SJSA1 (cell line): ENCODE results near the gene NEO1. TPM values are rescaled to one million over a fixed set of nuclear protein-coding genes. Genes with fewer than 3 reads are reported as not detected.
A peak's percentile ranks its signal among the peaks of the same experiment; 100 is the strongest.

ENCODE experiments used
- DNase-seq, 2 experiments: peaks; one replicate each; pipeline ENCODE4 v3.0.0-alpha.2; 2015 to 2020; ENCODE audit warnings: low spot score in 2 of 2, low read depth in 1 of 2
- H3K27ac ChIP-seq: fragments of 250-450 bp; sonication (Bioruptor Pico); 2 replicates; pipeline ENCODE4 v1.5.1; 2020; ENCODE audit warnings: mild to moderate bottlenecking, moderate library complexity
- H3K27me3 ChIP-seq: fragments of 250-450 bp; sonication (Bioruptor Pico); replicated peaks from 2 replicates; pipeline ENCODE4 v1.5.1; 2020; ENCODE audit warnings: mild to moderate bottlenecking, moderate library complexity
- H3K36me3 ChIP-seq: fragments of 250-450 bp; sonication (Bioruptor Pico); 2 replicates; pipeline ENCODE4 v1.5.1; 2020; ENCODE audit warnings: mild to moderate bottlenecking
- H3K4me1 ChIP-seq: fragments of 250-450 bp; sonication (Bioruptor Pico); replicated peaks from 2 replicates; pipeline ENCODE4 v1.6.1; 2021; ENCODE audit warnings: mild to moderate bottlenecking
- H3K4me3 ChIP-seq: fragments of 250-450 bp; sonication (Bioruptor Pico); 2 replicates; pipeline ENCODE4 v1.5.1; 2020; ENCODE audit warnings: mild to moderate bottlenecking
- H3K9me3 ChIP-seq: fragments of 250-450 bp; sonication (Bioruptor Pico); replicated peaks from 2 replicates; pipeline ENCODE4 v1.5.1; 2020; ENCODE audit warnings: mild to moderate bottlenecking
- total RNA-seq: library from RNA; depleted of rRNA; stranded (reverse); fragments of >200 nt; shearing (Covaris generic); gene quantifications from 2 replicates; pipeline ENCODE4 v1.2.3, GENCODE V29; 2014

Gene NEO1
- total RNA-seq, 1 experiment from 2014 or later: 28.3 TPM

- Histone ChIP-seq H3K27ac (no peak overlapping the region), H3K9me3 (no peaks in the 10 kb centered on the region), H3K36me3 (no peaks in the 10 kb centered on the region), H3K4me3 (no peak overlapping the region), H3K27me3 (no peaks in the 10 kb centered on the region), H3K4me1 (peaks cover 24% of the 10 kb centered on the region)
- DNase-seq: no peak
Observed at GRCh38 chr15:73074241-73074640, 22.0 kb downstream of the NEO1 start.

GRCh38 chr15:73075160-73075859, 23.0 kb downstream of the NEO1 start:
- Histone ChIP-seq H3K4me1 (peaks cover 24% of the 10 kb centered on the region), H3K9me3 (no peaks in the 10 kb centered on the region), H3K27me3 (no peaks in the 10 kb centered on the region), H3K4me3 (no peak overlapping the region), H3K27ac (peak overlapping the region; percentile 15; the same call in 1 of the 2 replicates), H3K36me3 (no peaks in the 10 kb centered on the region)
- peak in 1 of 2 experiments; percentile 33 for DNase-seq

- Histone ChIP-seq H3K9me3 (no peaks in the 10 kb centered on the region), H3K27ac (no peak overlapping the region), H3K4me3 (no peak overlapping the region), H3K4me1 (peaks cover 24% of the 10 kb centered on the region), H3K36me3 (no peaks in the 10 kb centered on the region), H3K27me3 (no peaks in the 10 kb centered on the region)
- no peak for DNase-seq
Observed at GRCh38 chr15:73078291-73078690, 26.0 kb downstream of the NEO1 start.

- H3K36me3 ChIP-seq: no peaks in the 10 kb centered on the region
- no peak overlapping the region for H3K4me3 ChIP-seq
- peaks cover 24% of the 10 kb centered on the region for H3K4me1 ChIP-seq
- DNase-seq: peak; percentile 62 to 81
- no peaks in the 10 kb centered on the region for H3K27me3 ChIP-seq
- H3K27ac ChIP-seq: no peak overlapping the region
- no peaks in the 10 kb centered on the region for H3K9me3 ChIP-seq
Observed at GRCh38 chr15:73078722-73079121, 26.5 kb downstream of the NEO1 start.

GRCh38 chr15:73079565-73079964, 27.3 kb downstream of the NEO1 start:
- no peaks in the 10 kb centered on the region for H3K27me3 ChIP-seq
- H3K9me3 ChIP-seq: no peaks in the 10 kb centered on the region
- no peak for DNase-seq
- H3K27ac ChIP-seq: no peak overlapping the region
- H3K4me1 ChIP-seq: peaks cover 24% of the 10 kb centered on the region
- H3K4me3 ChIP-seq: no peak overlapping the region
- no peaks in the 10 kb centered on the region for H3K36me3 ChIP-seq

- peak in 1 of 2 experiments; percentile 54 for DNase-seq
Observed at GRCh38 chr15:73081321-73081958, 29.2 kb downstream of the NEO1 start.

GRCh38 chr15:73082812-73083211, 30.5 kb downstream of the NEO1 start:
- H3K27ac ChIP-seq: no peak overlapping the region
- H3K27me3 ChIP-seq: no peaks in the 10 kb centered on the region
- H3K4me1 ChIP-seq: peaks cover 13% of the 10 kb centered on the region
- H3K36me3 ChIP-seq: no peaks in the 10 kb centered on the region
- no peak overlapping the region for H3K4me3 ChIP-seq
- no peaks in the 10 kb centered on the region for H3K9me3 ChIP-seq
- DNase-seq: no peak

More at GRCh38 chr15:73081321-73081958, 29.2 kb downstream of the NEO1 start:
- Histone ChIP-seq H3K27me3 (no peaks in the 10 kb centered on the region), H3K4me3 (no peak overlapping the region), H3K36me3 (no peaks in the 10 kb centered on the region), H3K27ac (no peak overlapping the region), H3K4me1 (peaks cover 13% of the 10 kb centered on the region), H3K9me3 (no peaks in the 10 kb centered on the region)

GRCh38 chr15:73087098-73087497, 34.8 kb downstream of the NEO1 start:
- no peak for DNase-seq
- Histone ChIP-seq H3K9me3 (no peaks in the 10 kb centered on the region), H3K4me3 (no peak overlapping the region), H3K27me3 (no peaks in the 10 kb centered on the region), H3K36me3 (no peaks in the 10 kb centered on the region), H3K27ac (no peak overlapping the region), H3K4me1 (no peaks in the 10 kb centered on the region)

- H3K4me1 ChIP-seq: no peaks in the 10 kb centered on the region
- no peaks in the 10 kb centered on the region for H3K9me3 ChIP-seq
- no peaks in the 10 kb centered on the region for H3K27me3 ChIP-seq
- no peaks in the 10 kb centered on the region for H3K36me3 ChIP-seq
- no peak overlapping the region for H3K4me3 ChIP-seq
- no peak for DNase-seq
- no peak overlapping the region for H3K27ac ChIP-seq
Observed at GRCh38 chr15:73105064-73105463, 52.8 kb downstream of the NEO1 start.

- Histone ChIP-seq H3K4me1 (no peaks in the 10 kb centered on the region), H3K27ac (no peak overlapping the region), H3K27me3 (no peaks in the 10 kb centered on the region), H3K36me3 (no peaks in the 10 kb centered on the region), H3K9me3 (no peaks in the 10 kb centered on the region), H3K4me3 (no peak overlapping the region)
- no peak for DNase-seq
Observed at GRCh38 chr15:73108676-73109075, 56.4 kb downstream of the NEO1 start.

- no peak overlapping the region for H3K27ac ChIP-seq
- no peak overlapping the region for H3K4me3 ChIP-seq
- no peaks in the 10 kb centered on the region for H3K36me3 ChIP-seq
- no peak for DNase-seq
- H3K9me3 ChIP-seq: no peaks in the 10 kb centered on the region
- no peaks in the 10 kb centered on the region for H3K27me3 ChIP-seq
- no peaks in the 10 kb centered on the region for H3K4me1 ChIP-seq
Observed at GRCh38 chr15:73109765-73110164, 57.5 kb downstream of the NEO1 start.

GRCh38 chr15:73110201-73110600, 57.9 kb downstream of the NEO1 start:
- Histone ChIP-seq H3K4me3 (no peak overlapping the region), H3K9me3 (no peaks in the 10 kb centered on the region), H3K27ac (no peak overlapping the region), H3K36me3 (no peaks in the 10 kb centered on the region), H3K27me3 (no peaks in the 10 kb centered on the region), H3K4me1 (no peaks in the 10 kb centered on the region)
- no peak for DNase-seq

GRCh38 chr15:73114064-73114463, 61.8 kb downstream of the NEO1 start:
- Histone ChIP-seq H3K4me3 (no peak overlapping the region), H3K9me3 (no peaks in the 10 kb centered on the region)

GRCh38 chr15:73116164-73116563, 63.9 kb downstream of the NEO1 start:
- no peaks in the 10 kb centered on the region for H3K9me3 ChIP-seq
- H3K36me3 ChIP-seq: no peaks in the 10 kb centered on the region
- no peaks in the 10 kb centered on the region for H3K4me1 ChIP-seq
- H3K27me3 ChIP-seq: no peaks in the 10 kb centered on the region
- no peak overlapping the region for H3K4me3 ChIP-seq
- no peak for DNase-seq
- H3K27ac ChIP-seq: no peak overlapping the region

More at GRCh38 chr15:73114064-73114463, 61.8 kb downstream of the NEO1 start:
- Histone ChIP-seq H3K4me1 (no peaks in the 10 kb centered on the region), H3K27me3 (no peaks in the 10 kb centered on the region), H3K27ac (no peak overlapping the region), H3K36me3 (no peaks in the 10 kb centered on the region)
- no peak for DNase-seq
